Activated CD8-positive, alpha-beta memory T cell treated with anti-CD3 and anti-CD28 coated beads, Interleukin-2, amount 10 ng/mL, durations not matched to agents 7 days and 5 days (primary cell): ENCODE data around the gene PPOX. TPM values are rescaled to one million over a fixed set of nuclear protein-coding genes. Genes with fewer than 3 reads are reported as not detected.

Experiments
- ATAC-seq: fragments of 150-1000 bp; cut with Tn5 transposase; one replicate; pipeline ENCODE4 v1.10.0; 2021; ENCODE audit warnings: moderate library complexity
- CTCF ChIA-PET: fragments of 350-600 bp; sonication (Branson Sonifier 250); formaldehyde crosslinking; loops from one replicate; lab custom pipeline; 2021; ENCODE audit warnings: antibody characterized with exemption; lab: Charles Lee
- DNase-seq: peaks from one replicate; pipeline ENCODE4 v3.0.0-alpha.2; 2020
- H3K27ac Mint-ChIP-seq: one replicate; pipeline ENCODE4 v1.8.0; 2021; ENCODE audit warnings: mild to moderate bottlenecking, mixed read lengths
- H3K27me3 Mint-ChIP-seq: one replicate; pipeline ENCODE4 v1.8.0; 2021; ENCODE audit warnings: mixed read lengths
- H3K36me3 Mint-ChIP-seq: one replicate; pipeline ENCODE4 v1.8.0; 2021; ENCODE audit warnings: mild to moderate bottlenecking, mixed read lengths
- H3K4me1 Mint-ChIP-seq: one replicate; pipeline ENCODE4 v1.8.0; 2021; ENCODE audit warnings: mixed read lengths
- H3K4me3 Mint-ChIP-seq: one replicate; pipeline ENCODE4 v1.8.0; 2021; ENCODE audit warnings: mild to moderate bottlenecking, moderate library complexity, mixed read lengths
- H3K9me3 Mint-ChIP-seq: one replicate; pipeline ENCODE4 v1.8.0; 2022; ENCODE audit warnings: low read depth, mixed read lengths
- total RNA-seq, 2 experiments: library from RNA; stranded (reverse); gene quantifications; one replicate each; pipeline ENCODE4 v1.2.3, GENCODE V29; 2021

PPOX gene
- total RNA-seq, 2 experiments from 2014 or later, result 34.5 to 43.9 TPM

- Mint-ChIP-seq H3K36me3 (peaks cover 40% of the 10 kb centered on the region), H3K4me1 (peaks cover 34% of the 10 kb centered on the region), H3K4me3 (no peak overlapping the region), H3K27me3 (no peaks in the 10 kb centered on the region), H3K27ac (no peak overlapping the region), H3K9me3 (no peaks in the 10 kb centered on the region)
- CTCF ChIA-PET, result interaction anchor here (0.7 kb wide), 1 partner anchor 357 kb away, joined by 3 read pairs; no protein-coding TSS in a partner anchor
- ATAC-seq (no peak), DNase-seq (no peak)
Measured at GRCh38 chr1:161214369-161214768, 48.1 kb downstream of the PPOX start.

- H3K27ac Mint-ChIP-seq, result peak within 1 kb of the TSS; percentile 65
- H3K4me1 Mint-ChIP-seq, result peaks cover 28% of the 10 kb centered on the region
- CTCF ChIA-PET, result interaction anchor here (0.6 to 3.4 kb wide), 5 partner anchors 9 to 356 kb away, joined by 3 to 24 read pairs (median 3); partner anchors contain the start of gene TOMM40L
- H3K4me3 Mint-ChIP-seq, result peak within 1 kb of the TSS; percentile 17
- DNase-seq (no peak), ATAC-seq (no peak)
- no peaks in the 10 kb centered on the region for H3K27me3 Mint-ChIP-seq
- no peaks in the 10 kb centered on the region for H3K9me3 Mint-ChIP-seq
- peaks cover 35% of the 10 kb centered on the region for H3K36me3 Mint-ChIP-seq
Measured at GRCh38 chr1:161215076-161215475, 48.9 kb downstream of the PPOX start, which contains the start of gene FCER1G. FCER1G (plus strand) TSS chr1:161215295; CDS start chr1:161215322, 27 bp downstream.

GRCh38 chr1:161216945-161217712 is 50.9 kb downstream of the PPOX start:
- H3K9me3 Mint-ChIP-seq, result no peaks in the 10 kb centered on the region
- peak overlapping the region; percentile 44 for H3K27ac Mint-ChIP-seq
- CTCF ChIA-PET, result interaction anchor here (0.7 to 5.3 kb wide), 9 partner anchors 9 to 165 kb away, joined by 3 to 26 read pairs (median 6); partner anchors contain the start of genes CFAP126, NDUFS2 and TOMM40L
- no peak overlapping the region for H3K4me3 Mint-ChIP-seq
- peaks cover 23% of the 10 kb centered on the region for H3K36me3 Mint-ChIP-seq
- peak; percentile 63 for DNase-seq
- peak; percentile 62 for ATAC-seq
- peaks cover 32% of the 10 kb centered on the region for H3K4me1 Mint-ChIP-seq
- H3K27me3 Mint-ChIP-seq, result no peaks in the 10 kb centered on the region

- peaks cover 32% of the 10 kb centered on the region for H3K4me1 Mint-ChIP-seq
- H3K27me3 Mint-ChIP-seq, result no peaks in the 10 kb centered on the region
- no peak for ATAC-seq
- H3K9me3 Mint-ChIP-seq, result no peaks in the 10 kb centered on the region
- peak overlapping the region; percentile 25 for H3K27ac Mint-ChIP-seq
- H3K4me3 Mint-ChIP-seq, result no peak overlapping the region
- DNase-seq, result no peak
- CTCF ChIA-PET, result interaction anchor here (0.7 to 5.3 kb wide), 6 partner anchors 8 to 164 kb away, joined by 3 to 26 read pairs (median 10); partner anchors contain the start of genes NDUFS2 and TOMM40L
- peaks cover 20% of the 10 kb centered on the region for H3K36me3 Mint-ChIP-seq
Measured at GRCh38 chr1:161217831-161218230, 51.6 kb downstream of the PPOX start.

DNA sequence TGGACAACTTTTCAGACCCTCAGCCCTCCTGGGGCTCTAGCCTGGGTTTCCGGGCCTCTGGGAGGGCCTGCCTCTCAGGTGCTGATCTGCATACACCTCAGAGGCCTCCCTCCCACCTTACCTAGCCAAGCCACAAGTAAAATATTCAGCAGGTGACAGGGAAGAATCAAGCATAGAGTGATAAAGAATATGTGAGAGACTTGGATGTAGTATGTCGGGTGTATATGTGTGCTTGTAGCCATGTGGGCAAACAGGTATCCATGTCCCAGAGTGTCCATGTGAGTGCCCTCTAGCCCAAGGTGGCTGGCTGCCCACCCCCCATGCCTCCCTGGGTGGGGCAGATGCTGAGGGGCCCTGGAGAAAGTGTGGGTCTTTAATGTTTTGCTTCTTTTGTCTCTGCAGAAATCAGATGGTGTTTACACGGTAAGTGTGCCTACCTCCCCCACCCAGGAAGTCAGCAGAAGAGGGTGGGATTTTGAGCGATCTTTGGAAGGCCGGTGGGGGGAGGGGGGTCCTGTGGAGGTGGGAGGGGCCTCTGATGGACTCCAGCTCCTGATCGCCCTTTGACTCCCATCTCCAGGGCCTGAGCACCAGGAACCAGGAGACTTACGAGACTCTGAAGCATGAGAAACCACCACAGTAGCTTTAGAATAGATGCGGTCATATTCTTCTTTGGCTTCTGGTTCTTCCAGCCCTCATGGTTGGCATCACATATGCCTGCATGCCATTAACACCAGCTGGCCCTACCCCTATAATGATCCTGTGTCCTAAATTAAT is 52.3 kb downstream of the PPOX start:
- no peak for DNase-seq
- CTCF ChIA-PET, result interaction anchor here (0.6 to 10.9 kb wide), 6 partner anchors 8 to 121 kb away, joined by 3 to 110 read pairs (median 11); partner anchors contain the start of gene NDUFS2
- no peak for ATAC-seq
- Mint-ChIP-seq H3K4me1 (peaks cover 32% of the 10 kb centered on the region), H3K9me3 (no peaks in the 10 kb centered on the region), H3K36me3 (peaks cover 15% of the 10 kb centered on the region), H3K27me3 (no peaks in the 10 kb centered on the region), H3K27ac (no peak overlapping the region), H3K4me3 (no peak overlapping the region)

DNA sequence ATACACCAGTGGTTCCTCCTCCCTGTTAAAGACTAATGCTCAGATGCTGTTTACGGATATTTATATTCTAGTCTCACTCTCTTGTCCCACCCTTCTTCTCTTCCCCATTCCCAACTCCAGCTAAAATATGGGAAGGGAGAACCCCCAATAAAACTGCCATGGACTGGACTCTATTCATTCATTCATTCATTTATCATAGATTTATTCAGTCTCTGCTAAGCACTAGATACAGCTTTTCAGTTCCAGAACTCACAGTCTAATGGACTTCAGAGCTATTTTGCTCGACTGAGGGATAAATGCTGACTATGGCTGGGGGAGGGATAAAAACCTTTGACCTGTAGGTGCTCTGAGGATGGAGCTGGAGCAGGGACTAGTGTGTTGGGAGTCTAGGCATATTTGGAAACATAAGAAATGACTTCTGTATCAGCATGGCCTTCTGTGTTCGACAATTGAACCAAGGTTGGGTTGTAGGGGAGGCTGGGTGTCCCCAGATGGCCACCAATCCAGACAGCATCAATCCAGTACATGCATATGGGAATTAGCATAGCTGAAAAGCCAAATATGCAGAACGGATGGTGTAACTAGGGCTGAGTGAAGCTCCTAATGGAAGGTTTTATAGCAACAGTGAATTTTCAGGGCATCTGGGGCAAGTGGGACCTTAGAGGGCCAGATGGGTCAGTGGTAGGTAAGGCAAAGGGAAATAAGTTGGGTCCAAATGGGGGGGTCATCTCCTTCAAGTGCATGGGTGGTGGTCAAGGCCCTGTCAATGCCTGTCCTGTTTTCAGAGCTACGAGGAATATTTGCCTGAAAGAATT is 53.1 kb downstream of the PPOX start:
- ATAC-seq, result no peak
- Mint-ChIP-seq H3K36me3 (peaks cover 7% of the 10 kb centered on the region), H3K4me1 (peaks cover 32% of the 10 kb centered on the region), H3K27me3 (no peaks in the 10 kb centered on the region), H3K9me3 (no peaks in the 10 kb centered on the region), H3K27ac (no peak overlapping the region), H3K4me3 (no peak overlapping the region)
- DNase-seq, result no peak
- CTCF ChIA-PET, result interaction anchor here (0.8 to 10.9 kb wide), 7 partner anchors 9 to 162 kb away, joined by 3 to 110 read pairs (median 10); partner anchors contain the start of gene NDUFS2

DNA sequence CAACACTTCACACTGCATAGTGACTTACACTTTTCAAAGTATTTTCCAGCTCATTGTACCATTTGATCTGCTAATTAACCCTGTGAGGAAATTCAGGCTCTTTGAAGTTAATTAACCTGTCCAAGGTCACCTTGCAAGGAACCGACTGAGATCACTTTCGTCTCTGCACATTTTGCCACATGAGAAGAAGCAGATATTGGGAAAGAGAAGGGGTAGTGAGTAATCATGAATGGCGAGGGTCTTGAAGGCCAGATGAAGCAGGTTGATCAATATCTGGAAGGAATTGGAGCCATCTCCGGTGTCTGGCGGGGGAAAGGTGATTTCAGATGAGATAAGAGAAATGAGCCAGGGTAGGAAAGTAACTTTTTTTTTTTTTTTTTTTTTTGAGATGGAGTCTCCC is 53.8 kb downstream of the PPOX start:
- DNase-seq, result no peak
- no peak for ATAC-seq
- CTCF ChIA-PET, result interaction anchor here (1.0 to 10.9 kb wide), 6 partner anchors 9 to 86 kb away, joined by 3 to 110 read pairs (median 11); partner anchors contain the start of gene NDUFS2
- Mint-ChIP-seq H3K27ac (no peak overlapping the region), H3K9me3 (no peaks in the 10 kb centered on the region), H3K27me3 (no peaks in the 10 kb centered on the region), H3K36me3 (peaks cover 3% of the 10 kb centered on the region), H3K4me1 (peaks cover 29% of the 10 kb centered on the region), H3K4me3 (no peak overlapping the region)

Other genes with a start within 250 kb of the PPOX start
- gene ITLN2, start 211.6 kb upstream of the PPOX start, total RNA-seq, result not detected
- 10 to 100 TPM; 13.5 to 14.0 TPM for gene F11R, start 145.3 kb upstream of the PPOX start, total RNA-seq
- gene TSTD1, start 127.5 kb upstream of the PPOX start, total RNA-seq, result 10 to 100 TPM; 62.8 TPM
- 10 to 100 TPM; 75.4 to 90.1 TPM for gene USF1, start 120.4 kb upstream of the PPOX start, total RNA-seq
- 100 to 1,000 TPM; 260 to 273 TPM for gene ARHGAP30, start 96.5 kb upstream of the PPOX start, total RNA-seq
- gene NECTIN4, start 76.9 kb upstream of the PPOX start, total RNA-seq, result under 1 TPM; 0.12 TPM
- gene KLHDC9, start 68.1 kb upstream of the PPOX start, total RNA-seq, result under 1 TPM; 0.52 to 0.85 TPM
- gene PFDN2, start 48.4 kb upstream of the PPOX start, total RNA-seq, result 10 to 100 TPM; 82.8 to 98.5 TPM
- 10 to 100 TPM; 36.4 to 40.9 TPM for gene NIT1, start 48.3 kb upstream of the PPOX start, total RNA-seq
- gene DEDD, start 33.8 kb upstream of the PPOX start, total RNA-seq, result 10 to 100 TPM; 37.1 to 40.6 TPM
- 10 to 100 TPM; 90.7 to 98.4 TPM for gene UFC1, start 12.4 kb upstream of the PPOX start, total RNA-seq
- gene USP21, start 6.9 kb upstream of the PPOX start, total RNA-seq, result 10 to 100 TPM; 36.0 to 40.8 TPM
- gene B4GALT3, start 11.1 kb downstream of the PPOX start, total RNA-seq, result 10 to 100 TPM; 47.0 to 53.5 TPM
- under 1 TPM; 0.30 to 0.38 TPM for gene ADAMTS4, start 32.6 kb downstream of the PPOX start, total RNA-seq
- 10 to 100 TPM; 69.4 to 83.9 TPM for gene NDUFS2, start 35.9 kb downstream of the PPOX start, total RNA-seq
- 1 to 10 TPM; 1.1 to 5.8 TPM for gene FCER1G, start 48.9 kb downstream of the PPOX start, total RNA-seq
- not detected for gene APOA2, start 57.2 kb downstream of the PPOX start, total RNA-seq
- gene TOMM40L, start 59.6 kb downstream of the PPOX start, total RNA-seq, result 10 to 100 TPM; 19.4 to 27.6 TPM
- not detected for gene NR1I3, start 71.8 kb downstream of the PPOX start, total RNA-seq
- gene PCP4L1, start 92.3 kb downstream of the PPOX start, total RNA-seq, result not detected
- gene MPZ, start 143.5 kb downstream of the PPOX start, total RNA-seq, result 1 to 10 TPM; 3.9 to 5.9 TPM
- 100 to 1,000 TPM; 144 to 173 TPM for gene SDHC, start 148.0 kb downstream of the PPOX start, total RNA-seq
- not detected for gene CFAP126, start 201.4 kb downstream of the PPOX start, total RNA-seq